Prostate gland (tissue), 2 donors: ENCODE results near the gene CTIF. TPM values are rescaled to one million over a fixed set of nuclear protein-coding genes. Genes with fewer than 3 reads are reported as not detected.

Experiments
- DNase-seq: peaks from one replicate; pipeline ENCODE4 v3.0.0-alpha.2; 2019; ENCODE audit warnings: low spot score
- H3K27ac ChIP-seq, 2 donors: fragments of 200-600 bp; sonication (generic); 2 replicates each; pipeline ENCODE4 v1.5.1; 2017 to 2019
- H3K27me3 ChIP-seq: fragments of 200-600 bp; sonication (generic); replicated peaks from 2 replicates; pipeline ENCODE4 v1.5.1; 2019; ENCODE audit not compliant: insufficient read depth
- H3K36me3 ChIP-seq, 2 donors: fragments of 200-600 bp; sonication (generic); 1 replicate in 1 of 2; 2 replicates in 1 of 2; pipeline versions ENCODE4 v1.5.1 to v1.8.1; 2017 to 2019
- H3K4me1 ChIP-seq: fragments of 200-600 bp; sonication (generic); replicated peaks from 2 replicates; pipeline ENCODE4 v1.5.1; 2019
- H3K4me3 ChIP-seq, 2 donors: fragments of 200-600 bp; sonication (generic); 2 replicates each; pipeline ENCODE4 v1.5.1; 2017 to 2019
- H3K9me3 ChIP-seq: fragments of 200-600 bp; sonication (generic); 2 replicates; pipeline ENCODE4 v1.5.1; 2017
- POLR2A ChIP-seq: fragments of 450-650 bp; IDR thresholded peaks from one replicate; pipeline ENCODE4 v1.6.1; 2016; ENCODE audit warnings: antibody characterized with exemption, mild to moderate bottlenecking
- POLR2AphosphoS5 ChIP-seq: sonication (generic); formaldehyde crosslinking; IDR thresholded peaks from one replicate; pipeline ENCODE4 v1.6.1; 2017; ENCODE audit warnings: antibody characterized with exemption
- WGBS: methylation state at CpG from one replicate; pipeline ENCODE4 v1.1.5; 2018; 5-methylcytosine and 5-hydroxymethylcytosine counted together
- intact Hi-C: fragments of 100-400 bp; cut with DNase I; formaldehyde crosslinking; loops from one replicate; pipeline ENCODE4 v1.14.2; 2022
- total RNA-seq, 2 donors: library from RNA; depleted of rRNA; stranded (reverse); fragments of >200 nt; gene quantifications; one replicate each; pipeline ENCODE4 v1.1.0, GENCODE V29; 2016
- TF ChIP-seq, protein P1 (sequence below), 4 experiments: fragments of 200-600 bp in 2 of 4; fragments of 450-650 bp in 2 of 4; sonication (generic) in 2 of 4; IDR thresholded peaks; 1 replicate in 3 of 4; 2 replicates in 1 of 4; pipeline ENCODE4 v1.5.1; 2016 to 2019; ENCODE audit warnings: antibody characterized with exemption in 4 of 4, mild to moderate bottlenecking in 2 of 4, moderate library complexity in 2 of 4

Gene CTIF
- total RNA-seq, 2 donors from 2014 or later, result 8.1 to 57.9 TPM

DNA sequence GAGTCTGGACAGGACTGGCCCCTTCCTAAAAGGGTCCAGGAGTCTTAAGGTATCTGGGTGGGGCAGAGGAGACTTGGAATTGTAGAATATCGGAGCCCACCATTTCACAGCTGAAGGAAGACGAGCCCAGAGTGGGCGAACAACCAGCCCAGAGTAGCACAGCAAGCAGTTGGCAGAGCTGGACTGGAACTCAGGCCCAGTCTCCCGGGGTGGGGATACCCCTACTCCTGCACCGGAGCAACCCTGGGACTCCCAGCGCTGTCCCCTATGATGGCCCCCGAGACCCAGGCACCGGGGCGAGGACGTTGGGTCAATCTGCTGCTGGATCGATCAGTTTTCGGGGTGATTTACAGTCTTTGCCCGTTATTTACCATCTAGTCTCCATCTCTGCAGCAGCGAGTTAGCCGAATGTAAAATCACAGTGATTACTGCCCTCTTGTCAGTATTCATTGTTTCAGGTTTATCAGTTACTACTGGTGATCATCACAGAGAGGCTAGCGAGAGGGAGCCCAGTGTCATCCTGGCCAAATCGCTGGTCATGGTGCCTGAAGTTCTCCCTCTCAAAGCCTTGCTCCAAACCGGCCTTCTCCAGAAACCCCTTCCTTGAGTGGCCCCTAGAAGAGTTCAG, 336.6 kb downstream of the CTIF start:
- intact Hi-C loops, result no loop called here
- H3K9me3 ChIP-seq, result no peaks in the 10 kb centered on the region
- H3K27me3 ChIP-seq, result no peaks in the 10 kb centered on the region
- 95% methylated on average over 18 of the region's 18 CpGs for WGBS
- no peak overlapping the region for H3K4me3 ChIP-seq
- no peaks in the 10 kb centered on the region for H3K4me1 ChIP-seq
- no peak for DNase-seq
- H3K36me3 ChIP-seq, result no peaks in the 10 kb centered on the region
- no peak overlapping the region for H3K27ac ChIP-seq
- TF ChIP-seq, protein P1, sequence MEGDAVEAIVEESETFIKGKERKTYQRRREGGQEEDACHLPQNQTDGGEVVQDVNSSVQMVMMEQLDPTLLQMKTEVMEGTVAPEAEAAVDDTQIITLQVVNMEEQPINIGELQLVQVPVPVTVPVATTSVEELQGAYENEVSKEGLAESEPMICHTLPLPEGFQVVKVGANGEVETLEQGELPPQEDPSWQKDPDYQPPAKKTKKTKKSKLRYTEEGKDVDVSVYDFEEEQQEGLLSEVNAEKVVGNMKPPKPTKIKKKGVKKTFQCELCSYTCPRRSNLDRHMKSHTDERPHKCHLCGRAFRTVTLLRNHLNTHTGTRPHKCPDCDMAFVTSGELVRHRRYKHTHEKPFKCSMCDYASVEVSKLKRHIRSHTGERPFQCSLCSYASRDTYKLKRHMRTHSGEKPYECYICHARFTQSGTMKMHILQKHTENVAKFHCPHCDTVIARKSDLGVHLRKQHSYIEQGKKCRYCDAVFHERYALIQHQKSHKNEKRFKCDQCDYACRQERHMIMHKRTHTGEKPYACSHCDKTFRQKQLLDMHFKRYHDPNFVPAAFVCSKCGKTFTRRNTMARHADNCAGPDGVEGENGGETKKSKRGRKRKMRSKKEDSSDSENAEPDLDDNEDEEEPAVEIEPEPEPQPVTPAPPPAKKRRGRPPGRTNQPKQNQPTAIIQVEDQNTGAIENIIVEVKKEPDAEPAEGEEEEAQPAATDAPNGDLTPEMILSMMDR (IDR thresholded peaks at IDR 0.05), result no peak
- TF ChIP-seq POLR2A, result no peak
- TF ChIP-seq POLR2AphosphoS5, result no peak

DNA sequence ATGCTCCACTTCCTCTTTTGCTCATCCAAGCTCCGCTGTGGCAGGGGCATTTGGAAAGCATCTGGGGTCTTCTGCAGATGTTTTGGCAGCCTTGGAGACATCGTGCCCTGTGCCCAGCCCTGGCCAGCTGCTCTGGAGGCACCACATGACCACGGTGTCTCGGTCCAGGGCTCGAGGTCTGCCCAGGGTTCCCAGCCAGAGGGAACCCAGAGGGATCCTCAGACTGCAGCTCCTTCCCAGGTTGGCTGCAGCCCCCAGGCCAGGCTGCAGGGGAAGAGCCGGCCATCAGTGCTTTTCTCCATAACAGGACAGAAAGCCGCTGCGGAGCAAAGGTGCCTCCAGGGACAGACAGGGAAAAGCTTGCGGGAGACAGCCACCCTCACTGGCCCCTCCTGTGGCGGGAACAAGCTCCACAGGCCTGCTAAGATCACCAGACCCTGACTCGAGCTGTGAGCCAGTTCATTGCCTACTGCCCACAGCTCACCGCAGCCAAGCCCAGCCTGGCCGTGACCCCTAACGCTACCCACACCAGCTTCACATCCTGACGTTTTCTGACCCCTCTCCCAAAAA, 337.2 kb downstream of the CTIF start:
- no peak for TF ChIP-seq POLR2A
- TF ChIP-seq, protein P1 (IDR thresholded peaks at IDR 0.05), result no peak
- no peak for TF ChIP-seq POLR2AphosphoS5
- Histone ChIP-seq H3K36me3 (no peaks in the 10 kb centered on the region), H3K4me1 (no peaks in the 10 kb centered on the region), H3K27ac (no peak overlapping the region), H3K9me3 (no peaks in the 10 kb centered on the region), H3K27me3 (no peaks in the 10 kb centered on the region), H3K4me3 (no peak overlapping the region)
- 65% methylated on average over 14 of the region's 15 CpGs for WGBS
- intact Hi-C loops, result no loop called here
- DNase-seq, result no peak

DNA sequence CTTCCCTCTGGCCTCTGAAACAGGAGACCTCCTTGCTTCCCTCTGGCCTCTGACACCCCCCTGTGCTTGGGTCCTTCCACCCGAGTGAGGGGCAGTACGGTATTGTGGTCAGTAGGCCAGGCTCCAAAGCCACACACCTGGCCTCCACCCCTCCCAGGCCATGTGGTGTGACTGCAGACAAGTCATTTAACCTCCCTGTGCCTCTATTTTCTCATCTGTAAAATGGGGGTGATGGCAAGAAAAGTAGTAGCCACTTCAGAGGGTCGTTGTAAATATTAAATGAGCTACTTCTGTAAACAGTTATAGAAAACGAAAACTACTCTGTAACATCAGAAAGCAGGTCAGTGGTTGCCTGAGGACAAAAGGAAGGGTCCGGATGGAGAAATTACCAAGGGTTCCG, 337.8 kb downstream of the CTIF start:
- Histone ChIP-seq H3K27me3 (no peaks in the 10 kb centered on the region), H3K4me3 (no peak overlapping the region), H3K36me3 (no peaks in the 10 kb centered on the region), H3K4me1 (no peaks in the 10 kb centered on the region), H3K27ac (no peak overlapping the region), H3K9me3 (no peaks in the 10 kb centered on the region)
- intact Hi-C loops, result no loop called here
- DNase-seq, result no peak
- WGBS, result 91% methylated on average over 6 of the region's 6 CpGs
- no peak for TF ChIP-seq POLR2AphosphoS5
- TF ChIP-seq POLR2A, result no peak
- TF ChIP-seq, protein P1 (IDR thresholded peaks at IDR 0.05), result no peak

DNA sequence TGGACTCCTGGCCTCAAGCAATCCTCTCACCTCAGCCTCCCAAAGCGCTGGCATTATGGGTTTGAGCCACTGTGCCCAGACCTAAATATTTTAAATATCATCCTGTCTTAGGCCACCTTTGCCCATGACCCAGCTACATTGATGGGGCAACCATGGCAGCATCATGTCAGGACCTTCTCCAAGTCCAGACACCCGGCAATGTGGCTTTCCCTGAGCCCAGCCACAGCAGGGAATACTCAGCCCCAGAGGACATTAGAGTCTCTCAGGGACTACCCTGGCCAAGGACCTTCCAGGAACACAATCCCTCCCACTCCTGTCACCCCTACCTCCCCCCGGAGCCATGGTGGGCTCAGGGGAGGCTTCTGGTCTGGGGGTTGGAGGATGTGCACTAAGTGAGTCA, 339.1 kb downstream of the CTIF start:
- intact Hi-C loops, result no loop called here
- Histone ChIP-seq H3K27me3 (no peaks in the 10 kb centered on the region), H3K4me3 (no peak overlapping the region), H3K36me3 (no peaks in the 10 kb centered on the region), H3K9me3 (no peaks in the 10 kb centered on the region), H3K4me1 (no peaks in the 10 kb centered on the region), H3K27ac (no peak overlapping the region)
- whole genome bisulfite sequencing, result 83% methylated on average over 3 of the region's 3 CpGs
- no peak for TF ChIP-seq POLR2AphosphoS5
- TF ChIP-seq, protein P1 (IDR thresholded peaks at IDR 0.05), result no peak
- no peak for TF ChIP-seq POLR2A
- no peak for DNase-seq

DNA sequence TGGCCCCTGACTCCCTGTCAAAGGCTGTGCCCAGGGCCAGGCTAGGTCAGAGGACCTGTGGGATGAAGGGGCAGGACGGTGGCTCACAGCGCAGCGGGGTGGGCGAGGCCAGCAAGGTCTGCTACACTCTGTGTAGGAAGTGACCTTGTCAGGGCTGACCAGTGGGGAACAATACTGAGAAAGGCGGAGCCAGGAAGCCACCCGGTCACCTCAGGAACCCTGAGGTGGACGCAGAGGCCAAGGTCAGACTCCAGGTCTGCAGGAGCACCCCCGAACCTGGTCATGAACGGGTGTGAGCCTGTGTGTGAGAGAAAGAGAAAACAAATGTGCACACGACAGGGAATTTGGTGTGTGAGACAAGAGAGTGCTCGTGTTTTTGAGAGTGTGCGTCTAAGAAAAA, 339.6 kb downstream of the CTIF start:
- DNase-seq, result no peak
- TF ChIP-seq, protein P1 (IDR thresholded peaks at IDR 0.05), result no peak
- TF ChIP-seq POLR2A, result no peak
- H3K27me3 ChIP-seq, result no peaks in the 10 kb centered on the region
- no peaks in the 10 kb centered on the region for H3K9me3 ChIP-seq
- WGBS, result 65% methylated on average over 12 of the region's 12 CpGs
- no peaks in the 10 kb centered on the region for H3K36me3 ChIP-seq
- H3K4me1 ChIP-seq, result no peaks in the 10 kb centered on the region
- H3K27ac ChIP-seq, result no peak overlapping the region
- no peak overlapping the region for H3K4me3 ChIP-seq
- intact Hi-C loops, result no loop called here
